ENCODE results near the gene KRABD2.

DNA sequence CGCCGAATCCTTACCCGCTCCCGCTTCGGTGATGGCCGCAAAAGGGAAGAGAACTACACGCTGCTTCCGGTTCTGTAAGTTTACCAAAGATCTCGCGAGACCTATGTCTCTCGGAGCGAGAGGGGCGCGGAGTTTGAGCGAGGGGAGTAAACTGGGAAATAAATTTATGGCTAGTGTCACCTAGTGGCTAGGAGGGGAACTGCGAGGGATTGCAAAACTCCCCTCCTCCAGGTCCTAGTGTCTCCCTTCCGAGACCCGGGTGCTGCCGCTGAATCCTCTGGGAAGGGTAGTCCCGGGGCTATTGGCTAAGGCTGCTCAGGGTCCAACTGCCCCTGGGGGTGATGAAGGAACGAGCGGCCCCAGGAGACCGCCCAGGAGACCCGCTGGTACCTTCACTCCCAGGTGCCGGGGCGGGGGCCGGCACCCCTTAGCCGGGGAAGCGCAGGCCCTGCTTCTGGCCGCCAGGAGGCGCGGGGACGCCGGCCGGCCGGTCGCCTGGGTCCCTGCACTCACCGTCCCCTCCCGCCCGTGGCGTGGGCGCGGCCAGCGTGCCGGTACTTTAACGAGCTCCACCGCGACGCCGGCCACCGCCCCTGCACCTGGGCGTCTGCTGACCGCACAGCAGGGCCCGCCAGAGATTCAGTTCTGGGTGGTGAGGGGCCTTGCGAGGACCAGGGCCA is 6.8 kb upstream of the KRABD2 start, which contains the start of gene RPL26:
- no peak for TF ChIP-seq POLR2A (IDR thresholded peaks at IDR 0.05)
- TF ChIP-seq, protein P1, sequence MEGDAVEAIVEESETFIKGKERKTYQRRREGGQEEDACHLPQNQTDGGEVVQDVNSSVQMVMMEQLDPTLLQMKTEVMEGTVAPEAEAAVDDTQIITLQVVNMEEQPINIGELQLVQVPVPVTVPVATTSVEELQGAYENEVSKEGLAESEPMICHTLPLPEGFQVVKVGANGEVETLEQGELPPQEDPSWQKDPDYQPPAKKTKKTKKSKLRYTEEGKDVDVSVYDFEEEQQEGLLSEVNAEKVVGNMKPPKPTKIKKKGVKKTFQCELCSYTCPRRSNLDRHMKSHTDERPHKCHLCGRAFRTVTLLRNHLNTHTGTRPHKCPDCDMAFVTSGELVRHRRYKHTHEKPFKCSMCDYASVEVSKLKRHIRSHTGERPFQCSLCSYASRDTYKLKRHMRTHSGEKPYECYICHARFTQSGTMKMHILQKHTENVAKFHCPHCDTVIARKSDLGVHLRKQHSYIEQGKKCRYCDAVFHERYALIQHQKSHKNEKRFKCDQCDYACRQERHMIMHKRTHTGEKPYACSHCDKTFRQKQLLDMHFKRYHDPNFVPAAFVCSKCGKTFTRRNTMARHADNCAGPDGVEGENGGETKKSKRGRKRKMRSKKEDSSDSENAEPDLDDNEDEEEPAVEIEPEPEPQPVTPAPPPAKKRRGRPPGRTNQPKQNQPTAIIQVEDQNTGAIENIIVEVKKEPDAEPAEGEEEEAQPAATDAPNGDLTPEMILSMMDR (IDR thresholded peaks at IDR 0.05), result peak; percentile 92 to 100 (median 99)

Measured in vagina (tissue), 2 donors.